GM04504 (cell line): ENCODE data around the gene KLHL29.

Experiments used
- DNase-seq: peaks from one replicate; pipeline ENCODE4 v3.0.0-alpha.2; 2012; ENCODE audit warnings: low read depth

KLHL29 gene

DNA sequence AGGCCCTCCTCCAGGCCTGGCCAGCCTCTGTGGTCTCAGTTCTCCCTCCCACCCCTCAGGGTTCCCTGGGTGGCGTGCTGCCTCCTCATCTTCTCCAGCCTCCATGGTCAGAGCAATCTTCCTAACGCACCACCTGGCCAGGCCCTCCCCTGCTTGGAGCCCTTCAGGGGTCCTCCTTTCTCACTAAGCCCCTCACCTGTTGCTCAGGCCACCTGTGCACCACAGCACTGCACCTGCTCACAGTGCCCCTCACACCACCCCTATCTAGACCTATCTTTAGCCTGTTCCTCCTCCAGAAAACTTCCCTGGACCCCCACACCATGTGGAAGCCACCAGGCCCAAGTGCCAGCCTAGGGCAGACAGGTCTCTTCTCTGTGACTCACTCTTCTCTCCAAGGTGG, 274.8 kb downstream of the KLHL29 start:
- no peak for DNase-seq

DNA sequence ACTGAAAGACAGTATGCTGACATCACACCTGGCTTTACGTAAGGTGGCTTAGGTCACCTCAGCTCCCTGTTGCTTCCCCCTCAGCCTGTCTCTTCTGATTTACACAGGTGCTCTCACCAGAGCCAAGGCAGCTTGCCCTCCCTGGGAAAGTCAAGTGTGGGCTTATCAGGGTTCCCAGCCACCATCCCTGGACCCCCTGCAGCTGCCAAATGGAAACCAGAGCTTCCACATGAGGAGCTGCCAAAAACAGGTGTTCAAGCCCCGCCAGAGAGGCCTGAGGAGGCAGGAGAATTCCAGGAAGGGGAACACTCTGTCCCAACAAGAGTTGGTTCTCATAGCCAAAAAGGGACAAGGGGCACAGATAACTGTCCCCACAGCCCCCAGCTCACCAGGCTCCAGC, 275.3 kb downstream of the KLHL29 start:
- DNase-seq = no peak

DNA sequence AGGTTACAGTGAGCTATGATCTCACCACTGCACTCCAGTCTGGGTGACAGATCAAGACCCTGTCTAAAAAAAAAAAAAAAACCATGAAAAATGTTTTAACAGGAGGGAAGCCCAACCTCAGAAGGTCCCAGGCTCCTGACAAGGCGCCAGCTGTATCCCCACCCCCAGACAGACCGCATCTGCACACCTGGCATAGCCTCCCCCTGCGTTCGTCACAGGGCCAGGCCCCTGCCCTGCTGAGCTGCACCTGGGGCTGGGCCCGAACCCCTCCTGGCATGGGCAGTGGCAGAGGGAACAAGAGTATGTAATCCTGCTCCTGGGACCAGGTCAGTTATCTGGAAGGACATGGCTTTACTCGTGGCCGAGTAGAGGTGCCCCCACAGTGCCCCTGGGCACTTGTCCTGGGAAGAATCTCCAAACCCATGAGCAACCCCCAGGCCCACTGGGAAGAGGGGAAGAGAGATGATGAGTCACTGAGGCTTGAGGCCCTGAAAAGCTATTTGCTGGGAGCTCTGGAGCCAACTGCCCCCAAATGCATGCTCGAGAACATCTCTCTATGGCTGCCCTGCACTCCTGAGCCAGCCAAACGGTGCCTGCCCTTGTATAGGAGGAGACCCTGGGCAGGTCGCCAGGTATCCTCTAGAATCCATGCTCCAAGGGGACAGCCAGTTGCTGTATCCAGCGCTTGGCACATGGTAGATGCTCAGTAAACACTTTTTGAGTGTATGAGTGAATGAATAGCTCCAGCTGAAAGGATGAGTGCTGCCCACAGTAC, 276.5 kb downstream of the KLHL29 start:
- DNase-seq = no peak

DNA sequence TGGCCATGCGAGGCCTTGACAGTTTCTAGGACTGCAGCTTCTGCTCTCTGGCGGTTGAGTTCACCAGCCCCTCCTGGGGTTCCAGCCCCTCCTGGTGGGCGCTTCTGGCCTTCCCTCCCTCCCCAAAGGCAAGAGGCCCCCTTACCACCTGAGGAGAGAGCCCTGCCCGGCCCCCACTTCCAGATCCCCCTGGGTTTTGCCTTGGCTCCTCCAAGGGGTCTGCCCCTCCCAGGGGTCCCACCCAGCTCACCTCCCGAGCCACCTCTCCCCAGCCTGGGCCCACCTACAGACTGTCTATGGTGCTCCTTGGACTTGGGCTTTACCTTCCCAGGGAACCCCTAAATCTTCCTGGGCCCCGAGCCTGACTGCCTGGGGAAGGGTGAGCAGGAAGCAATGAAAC, 277.5 kb downstream of the KLHL29 start:
- DNase-seq = no peak

DNA sequence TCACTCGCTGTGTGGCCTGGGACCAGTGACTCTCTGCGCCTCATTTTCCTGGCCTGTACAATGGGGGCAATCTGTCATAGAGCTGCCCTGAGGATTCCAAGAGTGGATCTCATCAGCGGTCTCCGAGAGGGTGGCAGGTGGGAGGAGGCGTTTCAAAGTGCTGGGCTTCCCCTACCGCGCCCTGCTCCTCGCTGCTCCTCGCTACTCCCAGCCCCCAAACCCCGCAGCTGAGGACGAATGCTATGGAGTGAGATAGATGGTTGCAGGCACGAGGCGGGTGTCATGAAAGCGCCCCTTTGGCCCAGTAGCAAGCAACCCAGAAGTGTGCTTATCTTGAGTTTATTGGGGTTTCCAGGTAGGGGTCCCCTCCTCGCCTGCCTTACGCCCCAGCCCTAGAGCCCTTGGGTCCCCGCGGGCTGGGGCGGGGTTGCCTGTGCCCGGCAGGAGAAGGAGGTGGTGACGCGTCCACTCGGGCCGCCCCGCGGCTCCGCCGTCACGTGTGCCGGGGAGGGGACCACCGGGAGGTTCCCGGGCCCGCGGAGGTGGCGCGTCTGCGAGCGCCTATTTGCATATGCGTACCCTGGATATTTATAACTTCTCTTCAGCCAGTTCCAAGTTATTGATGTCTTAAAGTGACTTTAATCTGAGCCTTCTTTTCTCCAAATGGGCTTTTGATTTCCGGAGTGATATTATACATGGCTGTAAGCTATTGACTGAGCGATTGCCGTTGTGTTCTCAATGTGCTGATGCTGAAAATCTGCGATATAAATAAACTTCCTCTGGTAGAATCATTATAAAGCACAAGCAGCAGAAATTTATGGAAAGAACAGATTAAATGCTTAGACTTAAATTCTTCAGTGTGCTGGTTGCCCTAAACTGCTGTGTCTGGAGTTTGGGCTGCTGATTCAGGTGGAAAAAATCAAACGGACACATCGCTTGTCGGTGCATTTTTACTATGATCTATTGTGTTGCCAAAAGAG, 278.3 kb downstream of the KLHL29 start:
- DNase-seq = no peak

DNA sequence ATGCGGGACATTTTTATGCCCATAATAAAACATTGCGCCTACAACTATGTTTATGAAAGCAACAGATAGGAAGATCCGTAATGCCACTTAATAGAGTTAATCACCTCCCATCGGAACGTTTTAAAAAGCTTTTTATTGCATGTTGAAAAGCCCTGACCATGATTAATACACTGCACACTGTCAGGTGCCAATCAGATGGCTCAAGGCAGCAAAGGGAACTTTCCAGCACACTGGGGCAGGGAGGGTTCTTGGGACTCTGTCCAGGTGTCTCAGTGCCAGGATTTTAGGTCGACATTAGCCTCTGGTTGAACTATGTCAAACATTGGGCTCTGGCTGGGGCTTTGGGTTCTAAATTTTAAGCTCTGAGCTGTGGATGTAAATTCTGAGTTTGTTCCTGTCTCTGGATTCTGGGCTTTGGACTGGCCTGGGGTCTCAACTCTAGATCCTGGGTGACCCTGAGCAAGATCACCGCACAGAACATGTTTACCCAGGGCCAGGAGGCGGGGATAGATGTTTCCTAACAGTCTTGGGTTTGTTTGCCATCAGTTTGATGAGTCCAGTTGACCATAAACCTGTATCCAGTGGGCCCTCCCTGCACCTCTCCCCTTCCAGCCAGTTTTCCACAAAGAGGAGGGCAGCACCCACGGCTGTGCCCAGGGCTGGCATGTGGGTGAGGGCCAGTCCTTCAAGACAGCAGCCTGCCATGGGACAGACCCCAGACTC, 279.2 kb downstream of the KLHL29 start:
- DNase-seq = no peak

DNA sequence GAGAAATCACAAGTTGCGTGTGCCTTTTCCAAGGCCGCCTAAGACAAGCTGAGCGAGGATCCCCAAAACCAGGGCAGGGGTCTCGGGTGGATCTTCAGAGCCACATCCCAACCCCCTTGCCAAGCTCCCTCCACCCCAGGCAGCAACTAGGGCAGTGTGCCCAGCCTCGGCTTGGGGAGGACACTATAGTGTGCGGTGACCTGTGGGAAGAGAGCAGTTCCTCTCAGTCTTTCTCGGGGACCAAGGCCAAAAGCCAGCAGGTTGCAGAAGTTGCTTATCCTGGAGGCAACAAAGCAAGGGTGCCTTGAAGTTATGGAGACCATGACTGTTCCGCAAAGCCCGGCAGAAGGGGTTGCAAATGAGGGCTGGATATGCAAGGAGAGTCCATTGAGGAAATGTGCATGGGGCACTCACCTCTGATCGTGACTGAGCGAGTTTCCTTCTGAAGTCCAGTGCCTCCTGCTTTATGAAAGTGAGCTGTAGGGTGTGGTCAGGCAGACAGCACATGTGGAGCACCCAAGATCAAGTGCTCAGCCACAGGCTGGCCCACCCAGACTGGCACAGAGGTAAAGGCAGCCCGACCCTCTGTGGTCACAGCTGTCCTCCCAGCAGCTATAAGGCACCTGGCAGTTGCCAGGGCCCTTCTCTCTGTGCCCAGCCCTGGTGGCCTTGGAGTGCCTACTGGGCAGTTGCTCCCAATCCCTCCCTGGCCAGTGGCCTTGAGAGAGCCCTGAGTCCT, 281.4 kb downstream of the KLHL29 start:
- no peak for DNase-seq

DNA sequence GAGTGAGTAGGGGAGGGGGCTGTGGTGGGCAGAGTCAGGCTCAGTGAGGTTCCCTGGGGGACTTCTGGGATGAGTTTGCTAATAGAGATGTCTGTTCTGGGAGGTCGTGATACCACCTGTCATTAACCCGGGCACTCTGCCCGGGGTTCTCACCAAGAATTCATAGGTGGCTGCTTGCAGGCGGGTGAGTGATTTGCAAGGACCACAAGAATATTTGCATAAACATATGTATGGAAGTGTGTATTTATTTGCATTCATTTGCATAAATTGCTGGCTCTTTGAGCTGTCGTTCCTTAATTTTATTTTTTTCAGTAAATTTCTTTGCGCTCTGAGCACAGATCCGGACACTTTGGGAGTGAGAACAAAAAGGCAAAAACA, 282.0 kb downstream of the KLHL29 start:
- DNase-seq = no peak

DNA sequence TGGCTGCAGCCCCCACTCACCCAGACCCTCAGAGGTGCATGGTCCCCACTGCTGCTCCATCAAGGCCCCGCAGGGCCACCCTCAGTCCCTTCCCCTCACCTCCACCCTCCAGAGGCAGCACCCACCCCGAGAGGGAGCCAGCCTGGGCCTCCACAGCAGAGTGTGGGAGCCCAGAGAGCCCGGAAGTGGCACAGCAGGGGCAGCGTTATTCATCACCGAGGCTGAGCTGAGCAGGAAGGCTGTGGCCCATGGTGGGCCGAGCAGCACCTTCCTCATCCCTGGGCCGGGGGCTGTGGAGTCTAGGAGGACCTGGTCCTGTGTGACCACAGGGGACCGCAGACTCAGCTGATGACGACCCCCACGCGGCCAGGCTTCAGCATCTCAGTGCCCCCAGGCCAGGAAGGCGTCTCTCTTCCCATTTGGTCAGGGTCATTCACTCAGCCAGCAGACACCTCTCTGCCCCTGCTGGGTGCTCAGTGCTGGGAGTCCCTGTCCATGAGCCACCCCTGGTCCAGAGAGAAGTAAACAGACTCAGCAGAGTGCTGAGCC, 283.9 kb downstream of the KLHL29 start:
- DNase-seq = no peak

DNA sequence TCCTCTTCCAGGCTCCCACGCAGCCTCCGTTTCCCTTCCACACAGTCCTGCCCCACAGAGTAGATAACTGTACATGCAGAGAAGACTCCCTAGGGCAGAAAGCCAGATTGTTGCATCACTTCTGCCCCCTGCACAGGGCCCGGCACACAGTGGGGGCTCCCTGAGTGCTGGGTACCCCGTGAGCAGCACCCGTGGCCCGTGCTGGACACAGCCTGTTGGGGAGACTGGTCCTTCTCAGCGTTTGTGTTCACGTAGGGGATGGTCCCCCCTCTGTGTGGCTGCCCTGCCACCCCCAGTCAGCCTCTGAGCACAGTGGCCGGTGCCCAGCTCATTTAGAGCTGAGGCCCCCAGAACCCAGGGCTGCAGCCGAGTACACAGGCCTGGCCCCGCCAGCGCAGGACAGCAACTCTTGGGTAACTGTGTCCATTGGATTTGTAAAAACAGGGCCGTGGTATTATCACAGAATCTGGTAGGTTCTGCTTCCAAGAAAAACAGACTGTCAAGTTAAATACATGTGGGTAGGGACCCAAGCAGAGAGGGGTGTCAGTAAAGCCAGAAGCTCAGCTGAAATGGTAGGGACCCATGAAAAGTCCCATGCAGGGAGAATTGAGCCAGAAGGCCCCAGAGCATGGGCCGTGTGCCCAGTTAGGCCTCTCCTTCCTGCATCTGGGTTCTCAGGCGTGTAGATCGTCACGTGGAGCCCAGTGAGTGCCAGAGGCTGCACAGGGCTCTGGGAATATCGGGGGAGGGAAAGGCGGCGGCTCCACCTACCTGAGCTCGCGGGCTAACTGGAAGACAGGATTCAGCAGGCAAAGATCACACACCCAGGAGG, 284.6 kb downstream of the KLHL29 start:
- DNase-seq = no peak

DNA sequence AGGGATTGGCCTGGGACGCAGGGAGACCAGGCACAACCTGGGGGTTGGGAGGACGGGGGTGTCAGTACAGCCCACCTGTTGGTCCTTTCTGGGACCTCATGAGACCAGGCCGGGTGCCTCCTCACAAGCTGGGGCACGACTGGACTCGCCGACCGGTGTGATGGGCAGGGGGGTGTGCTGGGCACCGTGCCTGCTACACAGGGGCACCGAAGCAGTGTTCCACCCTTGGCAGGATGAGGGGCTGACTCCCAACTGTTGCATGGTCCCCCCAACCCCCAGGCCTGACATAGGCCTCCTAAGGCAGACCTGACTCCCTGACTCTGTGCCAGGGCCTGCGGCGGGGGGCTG, 285.2 kb downstream of the KLHL29 start:
- no peak for DNase-seq

DNA sequence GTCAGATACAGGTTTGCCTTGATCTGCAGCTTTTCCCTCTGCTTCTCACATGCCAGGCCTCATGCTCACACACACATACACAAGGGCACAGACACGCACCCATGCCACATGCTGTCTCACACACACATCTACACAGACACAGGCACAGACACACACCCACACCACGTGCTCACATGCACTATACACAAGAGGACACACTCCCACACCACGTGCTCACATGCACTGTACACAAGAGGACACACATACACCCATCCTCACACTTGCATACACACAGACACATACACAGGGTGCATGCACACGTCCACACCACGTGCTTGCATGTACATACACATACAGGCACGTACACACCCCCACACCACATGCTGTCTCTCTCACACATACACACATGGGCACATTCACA, 288.1 kb downstream of the KLHL29 start:
- DNase-seq = no peak

DNA sequence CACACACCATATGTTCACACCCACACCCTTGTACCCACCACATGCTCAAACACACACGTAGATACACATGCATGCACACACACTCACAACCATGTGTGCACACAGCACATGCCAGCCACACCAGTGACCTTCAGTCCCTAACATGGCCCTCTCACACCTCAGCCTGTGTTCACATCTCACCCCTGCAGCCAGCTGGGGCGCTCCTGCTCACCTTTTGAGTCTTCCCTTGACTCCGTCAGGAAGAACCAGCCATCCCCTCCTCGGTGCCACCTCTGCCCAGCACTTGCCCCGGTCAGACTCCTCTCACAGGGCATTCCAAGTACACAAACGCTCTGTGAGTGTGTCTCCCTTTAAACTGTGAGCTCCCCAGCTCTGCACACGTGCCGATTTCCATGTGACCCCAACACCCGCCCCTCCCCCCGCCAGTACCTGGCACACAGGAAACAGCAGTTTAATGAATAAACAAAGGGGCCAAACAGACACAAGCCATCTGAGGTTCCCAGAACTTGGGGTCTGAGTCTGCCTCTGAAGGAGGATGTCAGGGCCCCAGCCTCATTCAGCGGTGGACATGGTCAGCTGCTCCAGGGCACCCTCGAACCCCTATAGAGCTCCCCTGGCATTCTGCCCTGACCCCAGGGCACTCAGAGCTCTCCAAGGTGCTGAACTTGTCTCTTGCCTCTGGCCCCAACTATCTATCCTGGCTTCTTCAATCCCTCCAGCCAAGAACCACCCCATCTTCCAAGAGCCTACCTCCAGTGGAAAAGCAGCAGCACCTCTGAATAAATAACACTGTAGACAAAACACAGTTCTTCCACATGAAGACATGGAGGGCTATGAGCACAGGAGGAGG, 289.1 kb downstream of the KLHL29 start:
- no peak for DNase-seq

DNA sequence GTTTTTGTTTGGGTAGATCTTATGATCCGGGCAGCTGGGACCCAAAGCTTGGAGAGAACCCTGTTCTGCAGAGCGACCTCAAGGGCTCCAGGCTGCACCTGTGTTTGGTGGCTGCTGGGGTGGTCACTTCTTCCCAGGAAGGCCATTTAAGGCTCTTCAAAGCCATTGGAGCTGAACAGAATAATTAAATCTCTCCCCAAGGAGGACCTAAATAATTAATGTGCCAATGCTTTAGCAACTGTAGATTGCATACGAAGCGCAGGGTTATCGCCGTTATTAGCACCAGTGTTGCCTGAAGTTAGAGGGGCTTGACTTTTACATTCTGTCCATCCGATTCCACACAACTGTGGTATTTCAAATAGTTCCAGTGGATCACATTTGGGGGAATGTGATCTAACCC, 290.5 kb downstream of the KLHL29 start:
- DNase-seq = no peak

DNA sequence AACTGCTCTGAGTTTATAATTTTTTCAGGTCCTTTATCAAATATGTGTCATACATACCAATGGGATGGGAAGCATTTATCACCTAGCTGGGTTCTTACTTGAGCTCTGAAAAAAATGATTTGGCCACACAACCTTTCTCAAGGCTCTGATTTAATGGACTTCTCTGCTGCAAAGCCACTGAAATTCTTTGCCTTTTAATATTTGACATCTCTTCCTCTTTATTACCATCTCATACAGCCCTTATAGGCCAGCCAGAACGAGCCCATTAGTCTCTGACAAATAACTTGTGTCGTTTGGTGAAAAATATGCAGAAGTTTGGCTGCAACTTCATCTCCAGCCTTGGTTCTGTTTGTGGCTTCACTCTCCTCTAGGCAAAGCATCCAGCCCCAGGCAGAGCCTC, 292.9 kb downstream of the KLHL29 start:
- DNase-seq = no peak

DNA sequence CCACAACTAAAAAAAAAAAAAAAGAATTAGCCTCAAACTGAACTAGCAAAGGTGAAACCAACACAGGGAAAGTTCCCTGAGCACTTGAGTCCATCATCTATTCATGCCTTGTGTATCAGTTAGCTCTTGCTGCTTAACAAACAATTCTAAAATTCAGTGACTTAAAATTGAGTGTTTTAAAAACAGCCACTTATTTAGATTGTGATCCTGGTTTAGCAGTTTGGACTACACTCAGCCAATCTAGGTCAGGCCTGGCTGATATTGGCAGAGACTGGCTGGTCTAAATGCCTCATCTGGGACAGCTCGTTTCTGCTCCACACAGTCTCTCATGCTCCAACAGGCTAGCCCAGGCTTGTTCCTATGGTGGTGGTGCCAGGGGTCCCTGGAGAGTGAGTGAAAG, 294.1 kb downstream of the KLHL29 start:
- no peak for DNase-seq

DNA sequence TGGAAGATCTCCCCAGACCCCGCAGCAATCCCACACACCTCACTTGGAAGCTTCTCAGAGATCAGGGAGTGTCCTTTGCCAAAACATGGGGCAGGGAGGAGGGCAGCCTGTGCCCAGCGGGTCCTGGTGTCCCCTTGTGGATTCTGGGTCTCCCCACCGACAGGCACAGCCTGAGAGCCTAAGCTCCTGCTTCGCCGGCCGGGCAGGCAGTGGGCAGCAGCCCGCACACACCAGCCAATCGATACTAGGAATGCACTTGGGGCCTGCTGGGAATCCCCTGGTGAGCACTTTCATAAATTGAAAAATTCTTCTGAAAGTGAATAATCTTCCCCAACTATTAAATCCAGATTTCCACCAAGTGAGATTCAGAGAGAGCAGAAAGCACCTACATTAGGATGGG, 296.0 kb downstream of the KLHL29 start:
- no peak for DNase-seq

DNA sequence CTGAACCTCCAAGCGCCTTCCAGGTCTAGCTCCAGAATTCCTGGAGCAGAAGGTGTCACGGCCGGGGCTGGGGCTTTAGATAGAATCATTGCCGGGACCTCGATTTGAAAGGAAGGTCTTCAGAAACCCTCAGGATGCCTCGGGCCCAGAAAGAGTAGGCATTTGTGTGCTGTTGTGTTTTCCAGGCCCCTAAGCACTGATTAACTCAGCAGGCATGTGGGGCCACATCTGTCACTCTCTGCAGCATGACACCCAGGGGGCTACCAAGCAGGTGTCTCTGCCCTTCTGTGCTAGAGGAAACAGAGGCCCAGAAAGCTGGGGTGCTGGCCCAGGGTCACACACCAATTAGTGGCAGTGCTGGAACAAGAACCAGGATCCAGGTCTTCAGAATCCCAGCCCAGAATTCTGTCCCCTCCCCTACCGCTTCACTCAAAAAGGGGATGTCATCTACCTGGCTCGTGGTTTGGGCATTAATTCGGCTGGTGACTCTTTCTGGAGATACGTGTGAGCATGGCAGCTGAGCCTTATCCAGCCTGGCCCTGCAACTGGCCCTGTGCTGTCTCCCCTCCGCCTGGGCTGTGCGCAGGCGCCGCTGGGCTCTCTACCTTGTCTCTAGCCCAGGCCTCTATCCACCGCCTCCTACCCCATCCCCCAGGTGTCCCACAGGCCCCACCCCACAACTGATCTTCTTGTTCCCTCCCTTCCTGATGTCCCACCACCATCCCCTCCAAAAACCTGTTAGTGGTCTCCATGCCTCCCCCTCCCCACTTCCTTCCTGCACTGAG, 296.6 kb downstream of the KLHL29 start:
- no peak for DNase-seq

DNA sequence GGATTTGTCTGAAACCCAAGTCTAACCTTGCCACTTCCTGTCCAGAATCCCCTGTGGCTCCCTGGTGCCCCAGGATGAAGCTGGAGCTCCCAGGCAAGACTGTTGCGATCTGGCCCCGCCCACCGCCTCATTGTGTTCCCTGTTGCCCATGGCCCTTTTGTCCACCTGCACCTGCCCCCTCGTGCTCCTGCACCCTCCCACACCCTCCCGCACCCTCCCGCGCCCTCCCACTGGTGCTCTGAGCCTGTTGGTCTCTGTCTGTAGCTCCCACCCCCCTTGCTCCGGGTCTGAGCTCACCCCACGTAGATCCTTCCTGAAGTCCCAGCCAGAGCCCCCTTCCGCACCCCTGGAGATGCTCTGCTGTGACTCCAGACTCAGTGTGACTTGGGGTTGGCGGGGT, 297.5 kb downstream of the KLHL29 start:
- DNase-seq = no peak
